Measurements from ENCODE around the gene HMCN2.

The HMCN2 gene

DNA sequence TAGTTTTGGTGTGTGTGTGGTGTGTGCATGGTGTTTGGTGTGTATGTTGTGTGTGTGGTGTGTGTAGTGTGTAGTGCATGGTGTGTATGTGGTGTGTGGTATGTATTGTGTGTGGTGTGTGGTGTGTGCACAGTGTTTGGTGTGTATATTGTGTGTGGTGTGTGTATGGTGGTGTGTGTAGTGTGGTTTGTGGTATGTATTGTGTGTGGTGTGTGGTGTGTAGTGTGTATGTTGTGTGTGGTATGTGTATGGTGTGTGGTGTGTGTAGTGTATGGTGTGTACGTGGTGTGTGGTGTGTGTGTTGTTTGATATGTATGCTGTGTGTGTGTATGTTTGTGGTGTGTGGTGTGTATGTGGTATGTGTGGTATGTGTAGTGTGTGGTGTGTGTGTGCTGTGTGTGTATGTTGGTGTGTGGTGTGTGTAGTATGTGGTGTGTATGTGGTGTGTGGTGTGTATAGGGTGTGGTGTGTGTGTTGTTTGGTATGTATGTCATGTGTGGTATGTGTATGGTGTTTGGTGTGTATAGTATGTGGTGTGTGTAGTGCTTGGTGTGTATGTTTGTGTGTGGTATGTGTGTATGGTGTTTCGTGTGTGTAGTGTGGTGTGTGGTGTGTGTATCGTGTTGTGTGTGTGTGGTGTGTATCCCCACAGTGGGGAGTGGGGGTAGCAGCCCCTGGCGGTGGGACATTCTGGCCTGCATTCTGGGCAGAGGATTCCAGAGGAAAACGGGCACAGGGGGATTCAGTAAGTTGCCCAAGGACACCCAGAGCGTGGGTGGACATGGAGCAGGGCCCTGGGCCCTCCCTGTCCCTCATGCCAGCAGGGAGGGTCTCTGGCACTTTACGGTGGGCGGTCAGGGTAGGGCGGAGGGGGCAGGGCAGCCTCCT, 79.7 kb downstream of the HMCN2 start:
- DNase-seq (ENCODE audit: extremely low read depth, low read depth) = no peak
- TF ChIP-seq CTCF (IDR thresholded peaks at IDR 0.05; ENCODE audit: low read depth, low read length) = no peak

DNA sequence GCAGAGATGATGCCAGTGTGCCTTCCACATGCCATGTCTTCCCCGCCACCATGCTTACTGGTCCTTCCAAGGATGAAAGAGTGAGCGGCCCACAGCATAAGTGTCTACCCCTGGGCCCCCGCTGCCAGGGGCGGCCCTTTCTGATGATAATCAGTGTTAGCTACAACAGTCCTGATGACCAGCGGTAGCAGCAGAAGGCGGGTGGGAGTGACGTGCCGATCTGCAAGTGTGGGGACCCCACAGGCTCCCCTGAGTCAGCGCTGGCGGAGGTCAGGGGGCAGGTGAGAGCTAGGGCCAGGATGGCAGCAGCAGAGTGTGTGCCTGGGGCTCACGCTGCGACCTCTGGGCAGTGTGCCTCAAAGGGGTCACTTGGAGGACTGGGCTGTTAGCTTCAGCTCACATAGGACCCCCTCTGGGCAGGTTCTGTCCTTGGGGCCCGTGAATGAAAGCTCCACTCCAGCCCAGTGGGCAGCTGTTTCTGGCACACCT, 80.4 kb downstream of the HMCN2 start:
- TF ChIP-seq CTCF (IDR thresholded peaks at IDR 0.05; ENCODE audit: low read depth, low read length) = no peak
- no peak for DNase-seq (ENCODE audit: extremely low read depth, low read depth)

DNA sequence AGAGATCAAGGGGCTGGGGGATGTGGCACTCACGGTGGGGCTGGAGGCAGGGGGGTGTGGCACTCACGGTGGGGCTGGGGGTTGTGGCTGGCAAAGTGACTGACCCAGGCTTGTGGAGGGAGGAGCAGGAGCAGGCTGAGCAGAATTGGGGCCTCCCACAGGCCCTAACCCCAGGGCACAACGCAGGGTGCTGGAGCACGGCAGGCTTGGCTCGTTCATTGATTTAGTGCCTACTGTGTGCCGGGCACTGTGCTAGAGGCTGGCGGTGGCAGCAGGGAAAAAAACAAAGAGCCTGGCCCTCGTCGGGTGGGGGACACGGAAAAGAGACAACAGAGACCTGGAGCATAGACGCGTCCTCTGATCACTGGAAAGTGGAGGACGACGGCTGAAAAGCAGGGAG, 80.9 kb downstream of the HMCN2 start:
- no peak for DNase-seq (ENCODE audit: extremely low read depth, low read depth)
- no peak for TF ChIP-seq CTCF (IDR thresholded peaks at IDR 0.05; ENCODE audit: low read depth, low read length)

DNA sequence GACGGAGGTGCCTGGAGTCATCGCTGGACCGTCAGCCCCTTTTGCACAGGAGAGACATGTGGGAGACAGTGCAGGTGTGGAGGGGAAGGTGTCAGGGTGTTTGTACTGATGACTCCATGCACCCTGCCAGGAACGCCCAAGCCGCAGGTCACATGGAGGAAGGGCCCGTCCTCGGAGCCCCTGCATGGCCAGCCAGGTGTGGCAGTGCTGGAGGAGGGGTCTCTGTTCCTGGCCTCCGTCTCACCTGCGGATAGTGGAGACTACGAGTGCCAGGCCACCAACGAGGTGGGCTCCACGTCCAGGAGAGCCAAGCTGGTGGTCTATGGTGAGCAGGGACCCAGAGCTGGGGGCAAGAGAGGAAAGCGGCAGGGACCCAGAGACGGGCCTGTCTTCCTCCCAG, 81.5 kb downstream of the HMCN2 start:
- DNase-seq (ENCODE audit: extremely low read depth, low read depth) = no peak
- no peak for TF ChIP-seq CTCF (IDR thresholded peaks at IDR 0.05; ENCODE audit: low read depth, low read length)

DNA sequence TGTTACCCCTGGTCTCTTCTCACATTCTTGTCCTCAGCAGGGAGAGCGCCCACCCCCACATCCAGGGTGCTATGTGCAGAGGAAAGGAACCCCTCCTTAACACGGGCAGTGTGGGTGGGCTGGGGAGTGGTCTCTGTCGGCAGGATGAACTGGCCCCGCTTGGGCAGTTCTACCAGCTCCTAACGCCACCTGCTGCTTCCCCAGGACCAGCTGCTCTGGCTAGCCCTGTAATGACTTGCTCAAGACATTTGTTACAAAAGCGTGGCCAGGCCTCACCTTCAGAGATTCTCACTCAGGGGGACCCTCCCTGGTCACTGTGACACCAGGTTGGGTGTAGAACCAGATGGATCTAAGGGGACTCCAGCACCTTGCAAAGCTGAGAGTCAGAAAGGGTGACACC, 82.4 kb downstream of the HMCN2 start:
- no peak for TF ChIP-seq CTCF (IDR thresholded peaks at IDR 0.05; ENCODE audit: low read depth, low read length)
- DNase-seq (ENCODE audit: extremely low read depth, low read depth) = no peak

DNA sequence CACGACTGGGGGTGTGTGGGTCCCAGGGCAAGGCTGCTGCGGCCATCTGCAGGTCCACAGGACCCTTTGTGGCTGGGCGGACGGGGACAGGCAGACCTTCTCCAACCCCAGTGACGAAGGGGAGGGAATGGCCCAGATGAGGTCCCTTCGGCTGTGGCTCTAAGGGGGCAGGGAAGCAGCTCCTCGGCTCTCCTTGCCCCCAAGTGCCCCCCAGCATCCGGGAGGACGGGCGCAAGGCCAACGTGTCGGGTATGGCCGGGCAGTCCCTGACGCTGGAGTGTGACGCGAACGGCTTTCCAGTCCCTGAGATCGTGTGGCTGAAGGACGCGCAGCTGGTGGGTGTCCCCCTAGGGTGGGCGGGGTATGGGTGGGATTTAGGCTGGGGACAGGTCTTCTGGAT, 82.8 kb downstream of the HMCN2 start:
- no peak for TF ChIP-seq CTCF (IDR thresholded peaks at IDR 0.05; ENCODE audit: low read depth, low read length)
- no peak for DNase-seq (ENCODE audit: extremely low read depth, low read depth)

DNA sequence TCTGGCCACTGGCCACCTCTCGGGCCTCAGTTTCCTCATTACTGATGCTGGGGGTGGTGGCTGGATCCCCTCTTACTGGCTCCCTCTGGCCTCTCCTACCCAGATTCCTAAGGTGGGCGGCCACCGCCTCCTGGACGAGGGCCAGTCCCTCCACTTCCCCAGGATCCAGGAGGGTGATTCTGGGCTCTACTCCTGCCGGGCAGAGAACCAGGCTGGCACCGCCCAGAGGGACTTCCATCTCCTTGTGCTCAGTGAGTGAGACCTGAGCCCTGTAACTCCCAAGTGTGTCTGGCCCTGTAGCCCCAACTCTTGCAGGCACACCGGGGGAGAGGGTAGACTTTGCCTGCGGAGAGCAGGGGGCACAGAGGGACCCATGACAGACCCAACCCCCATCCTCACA, 83.3 kb downstream of the HMCN2 start:
- DNase-seq (ENCODE audit: extremely low read depth, low read depth) = no peak
- no peak for TF ChIP-seq CTCF (IDR thresholded peaks at IDR 0.05; ENCODE audit: low read depth, low read length)

Measured in AG09319 (cell line).